LNCAP (cell line): ENCODE data around the gene AIDA.

Experiments
- CTCF ChIP-seq: fragments of 450-650 bp; IDR thresholded peaks from 2 replicates; pipeline ENCODE4 v1.5.1; 2017; ENCODE audit warnings: mild to moderate bottlenecking

The AIDA gene

GRCh38 chr1:222680080-222680479 lies 32.2 kb downstream of the AIDA start:
- no peak for TF ChIP-seq CTCF

- TF ChIP-seq CTCF: no peak
Observed at GRCh38 chr1:222670110-222670509, 42.2 kb downstream of the AIDA start.

- no peak for TF ChIP-seq CTCF
Observed at GRCh38 chr1:222665964-222666363, 46.3 kb downstream of the AIDA start.

- no peak for TF ChIP-seq CTCF
Observed at GRCh38 chr1:222663431-222663934, 48.8 kb downstream of the AIDA start.

GRCh38 chr1:222657899-222658298 lies 54.4 kb downstream of the AIDA start:
- TF ChIP-seq CTCF: no peak

- no peak for TF ChIP-seq CTCF
Observed at GRCh38 chr1:222656391-222657155, 55.7 kb downstream of the AIDA start.

- no peak for TF ChIP-seq CTCF
Observed at GRCh38 chr1:222654849-222655248, 57.4 kb downstream of the AIDA start.
